ENCODE data around the gene ZBTB46.

ZBTB46 gene

DNA sequence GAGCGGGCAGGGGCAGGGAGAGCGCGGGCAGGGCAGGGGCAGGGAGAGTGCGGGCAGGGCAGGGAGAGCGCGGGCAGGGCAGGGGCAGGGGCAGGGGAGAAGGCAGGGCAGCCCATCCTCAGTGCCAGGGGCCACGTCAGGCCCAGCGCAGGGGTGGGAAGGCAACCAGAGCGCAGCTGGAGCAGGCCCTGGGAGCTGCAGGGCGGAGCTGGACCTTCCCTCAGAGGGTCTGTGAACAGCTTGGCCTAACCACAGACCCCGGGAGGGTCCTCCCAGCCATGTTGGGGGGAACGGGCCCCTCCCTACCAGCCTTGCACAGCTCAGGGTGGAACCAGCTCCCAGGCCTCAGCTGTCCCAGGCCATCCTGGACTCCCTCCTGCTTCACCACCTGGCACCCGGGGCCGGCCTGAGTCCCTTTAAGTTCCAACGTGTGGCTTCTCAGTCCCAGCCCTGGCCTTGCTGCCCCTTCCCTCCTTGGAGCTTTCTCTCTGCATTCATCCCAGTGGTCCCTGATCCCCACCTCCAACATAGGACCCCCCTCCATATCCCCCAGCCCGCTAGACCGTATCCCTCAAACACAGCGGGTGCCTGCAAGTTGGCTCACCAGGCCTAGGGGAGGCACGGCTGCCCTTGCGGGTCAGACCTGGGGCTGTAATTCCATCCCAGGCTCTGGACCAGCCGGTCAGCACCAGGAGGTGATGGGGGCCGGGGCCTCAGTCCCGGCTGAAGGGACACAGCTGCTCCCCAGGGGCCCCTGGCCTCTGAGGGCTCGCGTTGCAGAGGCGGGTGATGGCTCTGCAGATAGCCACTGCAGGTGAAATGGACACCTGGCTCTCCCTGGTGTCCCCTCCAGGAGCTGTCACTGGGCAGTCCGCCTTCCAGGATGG lies 5.6 kb upstream of the ZBTB46 start:
- DNase-seq: no peak

DNA sequence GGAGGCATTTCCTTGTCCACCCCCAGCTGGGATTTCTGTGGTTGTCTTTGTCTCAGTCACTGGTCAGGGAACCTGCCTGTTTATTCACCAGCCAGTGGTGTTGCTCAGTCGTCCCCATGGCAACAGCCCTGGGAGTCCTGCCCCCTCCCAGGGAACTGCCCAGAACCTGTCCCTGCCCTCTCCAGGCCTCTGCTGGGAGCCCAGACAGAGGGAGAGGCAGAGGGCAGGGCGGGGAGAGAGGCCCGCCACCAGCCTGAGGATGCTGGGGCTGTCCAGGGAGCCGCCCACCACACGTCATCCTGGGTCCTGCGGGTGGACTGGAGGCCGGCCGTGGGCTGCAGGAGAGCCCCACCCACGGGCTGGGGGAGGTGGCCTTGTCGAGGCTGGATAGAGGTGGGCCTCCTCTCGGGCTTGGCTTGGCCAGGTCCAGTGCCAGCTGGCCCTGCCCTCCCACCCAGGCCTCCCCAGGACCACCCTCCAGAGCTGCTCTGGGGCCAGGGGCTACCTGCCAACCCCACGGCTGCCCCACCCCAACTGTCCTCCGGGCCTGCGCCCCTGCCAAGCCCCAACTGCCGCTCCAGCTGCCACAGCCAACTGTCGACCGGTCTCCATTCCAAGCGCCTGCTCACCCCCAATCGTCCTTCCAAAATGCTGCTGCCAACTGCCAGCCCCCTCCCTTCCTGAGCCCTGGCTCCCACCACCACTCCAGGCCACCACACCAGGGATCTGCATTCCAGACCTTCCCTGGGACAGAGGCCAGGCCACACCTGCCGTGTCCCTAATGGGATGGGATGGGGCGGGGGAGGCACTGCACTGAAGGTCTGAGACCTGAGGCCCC lies 4.2 kb upstream of the ZBTB46 start:
- peak; percentile 99 for DNase-seq

DNA sequence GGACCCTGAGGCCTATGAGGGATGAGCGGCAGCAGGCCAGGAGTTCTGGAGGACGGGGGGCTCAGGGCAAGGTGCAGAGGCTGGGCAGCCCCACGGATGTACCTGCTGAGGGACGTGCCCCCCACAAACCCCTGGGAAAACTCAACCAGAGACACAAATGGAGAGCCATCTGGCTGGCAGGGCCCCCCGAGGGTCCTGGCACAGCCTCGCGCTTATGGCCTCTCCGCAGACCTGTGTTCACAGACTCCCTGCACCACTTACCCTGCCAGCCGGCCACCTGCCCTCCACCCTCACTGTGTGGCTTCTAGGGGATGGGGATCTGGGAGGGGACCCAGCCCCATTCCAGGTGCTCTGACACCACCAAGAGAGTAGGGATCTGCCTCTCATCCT lies 3.4 kb upstream of the ZBTB46 start:
- no peak for DNase-seq

GRCh38 chr20:63833776-63834490 lies 2.9 kb upstream of the ZBTB46 start:
- DNase-seq: no peak

DNA sequence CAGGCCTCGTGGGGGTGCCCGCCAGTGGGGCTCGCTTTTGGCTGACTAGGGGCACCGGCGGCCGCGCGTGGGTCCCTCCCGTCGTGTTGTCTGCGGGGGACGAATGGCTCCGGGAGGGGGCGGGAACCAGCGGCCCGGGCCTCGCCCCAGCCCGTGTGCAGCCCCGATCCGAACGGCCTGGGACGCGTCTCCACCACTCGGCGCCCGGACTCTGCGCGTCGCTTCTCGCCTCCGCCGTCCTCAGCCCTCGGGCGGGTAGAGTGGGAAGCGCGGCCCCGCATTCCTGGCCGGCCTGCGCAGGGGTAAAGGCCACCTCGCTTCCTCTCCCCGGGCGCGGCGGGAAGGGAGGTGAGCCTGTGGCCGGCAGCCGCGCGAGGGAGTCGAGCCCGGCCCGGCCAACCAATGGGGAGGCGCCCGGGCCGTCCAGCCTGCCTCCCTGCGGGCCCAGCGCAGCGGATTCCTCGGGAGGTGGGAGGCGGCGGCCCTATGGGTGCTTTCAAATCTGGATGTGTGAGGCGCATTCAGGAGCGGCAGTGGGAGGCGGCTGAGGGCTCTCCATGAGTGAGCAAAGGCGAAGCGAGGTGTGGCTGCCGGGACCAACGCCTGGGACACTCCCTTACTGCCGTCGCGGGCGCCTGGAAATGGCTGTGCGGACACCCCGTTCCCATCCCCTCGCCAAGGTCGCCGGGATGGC lies 1.1 kb upstream of the ZBTB46 start:
- DNase-seq: peak; percentile 95

DNA sequence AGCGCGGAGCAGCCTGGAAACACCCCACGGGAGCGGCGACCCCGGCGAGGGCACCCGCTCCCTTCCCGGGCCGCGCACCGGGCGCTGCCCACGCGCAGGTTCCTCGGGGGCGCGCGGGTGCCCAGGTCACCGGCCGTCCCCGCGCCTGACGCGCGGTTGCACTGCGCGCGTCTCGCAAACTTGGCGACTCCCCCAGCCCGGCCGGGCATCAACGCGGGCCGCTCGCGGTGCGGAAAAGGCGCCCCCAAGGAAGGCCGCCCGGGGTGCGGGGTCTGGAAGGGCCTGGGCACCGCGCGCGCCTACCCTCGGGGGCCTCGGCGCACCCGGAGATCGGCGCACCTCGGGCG lies 555 bp upstream of the ZBTB46 start:
- peak; percentile 31 for DNase-seq

DNA sequence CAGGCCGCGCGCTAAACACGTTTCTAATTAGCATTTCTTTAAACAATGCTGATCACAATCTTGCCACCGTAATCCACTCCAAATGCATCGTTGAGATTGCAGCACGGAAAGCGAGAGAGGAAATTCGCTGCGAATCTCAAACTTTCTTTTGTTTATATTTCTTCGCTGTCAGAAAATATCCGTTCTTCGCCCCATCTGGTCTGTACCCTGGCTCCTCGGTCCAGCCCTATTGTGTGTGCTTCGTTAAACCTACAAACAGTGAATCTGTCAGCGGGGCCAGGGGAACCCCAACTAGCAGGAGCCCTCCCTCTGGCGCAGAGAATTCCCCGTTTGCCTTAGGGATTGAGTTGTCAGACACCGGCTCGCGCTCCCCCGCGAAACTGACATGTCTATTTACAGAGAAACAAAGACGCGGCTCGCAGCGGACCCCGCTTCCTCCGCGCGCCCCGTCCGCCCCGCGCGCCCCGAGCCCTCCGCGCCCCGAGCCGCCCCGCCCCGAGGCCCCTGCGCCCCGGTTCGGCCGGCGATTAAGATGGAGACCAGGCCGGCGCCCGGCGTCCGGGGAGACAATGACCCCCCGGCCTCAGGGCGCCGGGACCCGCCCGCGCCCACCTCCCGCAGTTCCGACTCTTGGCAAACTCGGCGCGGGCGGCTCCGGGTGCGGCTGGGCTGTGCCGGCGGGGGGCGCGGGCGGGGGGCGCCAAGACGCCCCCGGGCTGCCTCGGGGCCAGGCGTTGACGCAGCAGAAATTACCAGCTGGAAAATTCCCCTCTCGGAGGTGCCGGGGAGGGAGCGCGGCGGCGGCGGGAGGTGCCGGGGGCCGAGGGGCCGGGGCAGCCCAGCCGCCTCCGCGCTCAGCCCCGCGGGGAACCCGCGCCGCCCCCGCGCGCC lies 874 bp downstream of the ZBTB46 start:
- no peak for DNase-seq

DNA sequence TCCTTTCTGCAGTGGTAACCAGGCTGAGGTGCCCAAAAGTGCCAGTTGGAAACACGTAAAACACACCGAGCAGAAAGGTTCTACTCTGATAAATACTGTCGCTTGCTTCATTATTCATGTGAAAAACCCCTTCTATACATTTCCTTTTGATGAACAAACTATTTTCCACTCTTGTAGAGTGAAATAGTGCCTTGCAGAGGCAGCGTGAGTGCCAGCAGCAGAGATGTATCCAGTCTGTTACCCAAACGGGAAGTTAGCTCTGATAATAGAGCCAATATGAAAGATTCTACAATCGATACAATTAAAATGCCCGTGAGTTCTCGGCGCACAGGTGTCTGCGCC lies 1.5 kb downstream of the ZBTB46 start:
- no peak for DNase-seq

DNA sequence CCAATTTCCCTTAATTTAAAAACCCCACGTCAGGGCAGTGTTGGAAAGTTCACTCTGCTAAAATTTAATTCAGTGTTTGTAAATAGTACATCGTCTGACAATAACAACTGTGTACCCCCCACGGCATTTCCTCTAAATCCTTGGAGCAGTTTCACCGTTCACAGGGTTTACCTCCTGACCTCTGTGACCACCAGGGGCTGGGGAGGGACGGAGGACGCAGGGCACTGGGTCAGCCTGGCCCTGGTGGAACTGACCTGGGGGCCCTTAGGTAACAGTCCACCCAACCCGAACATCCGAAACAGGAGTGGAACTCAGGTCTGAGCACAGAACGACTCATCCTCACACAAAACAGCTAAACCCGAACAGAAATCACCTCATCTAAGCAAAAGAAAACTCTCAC lies 2.1 kb downstream of the ZBTB46 start:
- DNase-seq: no peak

- DNase-seq: no peak
Measured at GRCh38 chr20:63828545-63828944, 2.5 kb downstream of the ZBTB46 start.

DNA sequence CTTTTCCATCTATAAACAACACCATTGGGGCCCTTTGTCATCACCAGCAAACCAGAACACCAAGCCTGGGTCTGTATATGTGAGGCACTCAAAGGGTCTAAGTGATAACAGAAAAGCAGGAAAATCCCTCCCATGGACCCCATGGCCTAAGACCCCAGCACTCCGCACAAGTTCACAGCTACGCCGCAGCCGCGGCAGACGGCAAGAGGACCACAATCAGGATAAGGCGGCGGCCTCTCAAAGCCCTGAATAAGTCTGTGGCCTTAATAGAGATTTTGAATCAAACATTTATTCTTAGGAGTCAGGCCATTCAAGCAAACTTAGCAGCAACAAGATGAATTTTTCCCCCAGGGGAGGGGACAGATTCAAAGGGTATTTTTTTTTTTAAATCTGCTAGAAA lies 2.9 kb downstream of the ZBTB46 start:
- DNase-seq: no peak

GRCh38 chr20:63826753-63827152 lies 4.3 kb downstream of the ZBTB46 start:
- peak; percentile 22 for DNase-seq

GRCh38 chr20:63825331-63826118 lies 5.5 kb downstream of the ZBTB46 start:
- DNase-seq: no peak

DNA sequence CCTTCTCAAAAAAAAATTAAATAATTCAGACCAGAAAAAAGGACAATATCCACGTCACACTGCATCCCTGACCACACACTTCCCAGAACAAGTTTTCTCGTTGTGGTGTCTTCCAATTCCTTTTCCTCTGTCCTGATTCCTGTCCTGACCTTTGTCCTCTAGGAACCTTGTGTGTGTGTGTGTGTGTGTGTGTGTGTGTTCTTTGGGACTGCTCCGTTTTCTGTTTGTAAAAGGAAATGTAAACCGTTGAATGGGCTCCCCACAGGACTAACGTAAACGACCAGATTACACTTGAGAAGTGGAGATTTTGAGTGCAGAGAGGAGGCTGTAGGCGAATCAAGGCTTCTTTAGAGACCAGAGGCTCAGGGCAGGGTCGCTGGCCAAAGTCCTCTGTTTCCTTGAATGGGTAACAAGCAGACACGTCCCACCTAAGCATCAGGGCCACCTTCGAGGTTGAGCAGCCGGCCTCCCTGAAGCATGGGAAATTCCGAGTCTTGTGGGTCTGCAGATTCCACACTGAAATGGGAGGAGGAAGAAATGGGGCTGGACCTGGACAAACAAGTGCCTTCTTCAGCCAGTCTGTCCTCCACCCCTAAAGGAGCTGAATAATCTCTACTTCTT lies 7.3 kb downstream of the ZBTB46 start:
- no peak for DNase-seq

- no peak for DNase-seq
Measured at GRCh38 chr20:63822276-63822696, 8.8 kb downstream of the ZBTB46 start.

DNA sequence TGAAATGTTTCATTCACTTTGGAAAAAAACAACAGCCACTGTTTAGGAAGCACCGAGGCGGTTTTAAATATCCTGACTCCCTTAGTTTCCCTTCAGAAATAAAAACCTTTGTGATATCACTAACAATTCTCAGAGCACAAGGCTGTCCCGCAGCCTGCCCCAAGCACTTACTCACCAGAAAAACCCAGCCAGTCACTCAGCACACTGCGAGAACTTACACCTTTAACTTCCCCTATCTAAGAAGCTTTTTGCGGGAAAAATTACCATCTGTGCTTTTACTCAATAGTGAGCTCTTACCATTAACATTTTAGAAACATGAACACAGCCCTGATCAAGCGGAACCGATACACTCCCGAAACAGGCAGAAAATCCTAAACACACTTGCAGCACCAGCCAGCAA lies 9.3 kb downstream of the ZBTB46 start:
- DNase-seq: no peak

DNA sequence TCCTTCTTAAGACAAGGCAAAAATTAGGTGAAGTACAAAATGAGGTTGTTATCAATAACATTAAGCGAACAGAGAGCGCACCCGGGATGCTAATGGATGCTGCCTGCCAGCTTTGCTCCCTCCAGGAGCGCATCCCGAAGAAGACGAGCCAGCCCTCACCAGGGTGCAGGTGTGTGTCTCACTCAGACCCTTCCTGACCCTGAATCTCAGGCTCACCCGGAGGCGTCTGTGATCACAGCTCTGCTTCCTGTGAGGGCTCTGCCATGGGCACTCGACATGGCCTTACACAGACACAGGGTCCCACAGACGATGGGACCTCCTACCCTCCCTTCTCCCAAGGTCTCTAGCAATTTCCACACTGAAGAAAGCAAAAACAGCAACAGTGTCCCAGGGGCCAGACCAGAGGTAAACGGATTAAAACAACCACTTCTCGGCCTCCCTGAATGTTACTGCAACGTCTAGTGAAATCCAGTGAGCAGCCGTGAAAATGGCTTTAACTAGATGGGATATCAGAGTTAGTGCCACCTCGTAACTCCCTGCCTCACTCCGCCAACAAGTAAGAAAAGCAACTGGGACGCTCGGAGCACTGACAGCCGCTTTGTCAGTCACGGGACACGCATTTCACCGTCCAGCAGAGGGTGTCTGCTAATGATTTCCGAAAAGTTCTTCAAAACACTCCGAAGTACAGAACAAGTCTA lies 11.7 kb downstream of the ZBTB46 start:
- no peak for DNase-seq

DNA sequence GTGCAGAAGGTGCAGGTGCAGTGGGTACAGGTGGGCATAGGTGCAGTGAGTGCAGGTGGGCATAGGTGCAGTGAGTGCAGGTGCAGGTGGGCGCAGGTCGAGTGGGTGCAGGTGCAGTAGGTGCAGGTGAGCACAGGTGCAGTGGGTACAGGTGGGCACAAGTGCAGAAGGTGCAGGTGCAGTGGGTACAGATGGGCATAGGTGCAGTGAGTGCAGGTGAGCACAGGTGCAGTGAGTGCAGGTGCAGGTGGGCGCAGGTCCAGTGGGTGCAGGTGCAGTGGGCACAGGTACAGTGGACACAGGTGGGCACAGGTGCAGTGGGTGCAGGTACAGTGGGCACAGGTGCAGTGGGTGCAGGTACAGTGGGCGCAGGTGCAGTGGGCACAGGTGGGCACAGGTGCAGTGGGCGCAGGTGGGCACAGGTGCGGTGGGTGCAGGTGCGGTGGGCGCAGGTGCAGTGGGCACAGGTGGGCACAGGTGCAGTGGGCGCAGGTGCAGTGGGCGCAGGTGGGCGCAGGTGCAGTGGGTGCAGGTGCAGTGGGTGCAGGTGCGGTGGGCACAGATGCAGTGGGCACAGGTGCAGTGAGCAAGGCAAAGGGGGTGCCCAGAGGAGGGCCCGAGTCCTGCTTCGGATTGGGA lies 15.3 kb downstream of the ZBTB46 start:
- DNase-seq: no peak

GRCh38 chr20:63814891-63815614 lies 16.0 kb downstream of the ZBTB46 start:
- DNase-seq: no peak
